Upper lobe of left lung (tissue), 4 donors: ENCODE measurements around the gene SERINC3.

Experiments used
- CTCF ChIP-seq, 6 experiments: fragments of 450-650 bp in 4 of 6; fragments of 200-600 bp in 2 of 6; sonication (generic) in 2 of 6; IDR thresholded peaks; one replicate each; pipeline ENCODE4 v1.5.1; 2016 to 2019; ENCODE audit warnings: antibody characterized with exemption in 6 of 6
- POLR2A ChIP-seq, 4 donors: fragments of 450-650 bp; IDR thresholded peaks; one replicate each; pipeline ENCODE4 v1.5.1; 2016 to 2017; ENCODE audit warnings: antibody characterized with exemption in 4 of 4, mild to moderate bottlenecking in 2 of 4
- POLR2AphosphoS5 ChIP-seq, 2 donors: sonication (generic); formaldehyde crosslinking; IDR thresholded peaks; one replicate each; pipeline ENCODE4 v1.5.1; 2017; ENCODE audit warnings: antibody characterized with exemption in 2 of 2

DNA sequence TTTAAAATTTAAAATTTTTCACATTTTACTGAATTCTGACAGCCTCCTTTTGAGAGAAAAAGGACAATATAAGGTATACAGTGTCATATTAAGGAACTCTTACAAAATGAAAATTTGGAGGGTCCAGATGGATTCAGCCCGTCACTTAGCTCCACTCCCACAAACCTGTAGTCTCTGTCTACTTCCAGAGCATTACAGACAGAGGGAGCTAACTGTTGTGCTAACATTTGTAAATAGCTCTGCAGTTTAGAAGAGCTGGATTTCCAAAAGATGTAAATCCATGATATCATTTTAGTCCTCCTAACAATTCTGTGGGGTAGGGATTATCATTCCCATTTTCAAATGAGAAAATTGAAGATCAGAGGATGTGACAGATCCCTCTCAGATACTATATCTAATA is 16.1 kb upstream of the SERINC3 start:
- no peak for TF ChIP-seq POLR2A (IDR thresholded peaks at IDR 0.05)
- no peak for TF ChIP-seq CTCF (IDR thresholded peaks at IDR 0.05)
- TF ChIP-seq POLR2AphosphoS5 (IDR thresholded peaks at IDR 0.05), result no peak
